Placental pericyte (primary cell): ENCODE results near the gene FAM171A2. TPM values are rescaled to one million over a fixed set of nuclear protein-coding genes. Genes with fewer than 3 reads are reported as not detected.

Source experiments
- small RNA-seq: library from RNA; depleted of rRNA; stranded (forward); fragments of <200 nt; gene quantifications from one replicate; pipeline ENCODE3, GENCODE V24; 2012; ENCODE audit warnings: low replicate concordance
- total RNA-seq: library from RNA; depleted of rRNA; stranded (reverse); fragments of >200 nt; gene quantifications from 2 replicates; pipeline ENCODE4 v1.2.3, GENCODE V29; 2012

FAM171A2 gene
- total RNA-seq, result 2.2 and 3.4 TPM in 2 replicates

GRCh38 chr17:44363613-44364159 is at the start of gene FAM171A2:
FAM171A2 (minus strand) TSS chr17:44363853; CDS start chr17:44363714, 139 bp downstream.

DNA sequence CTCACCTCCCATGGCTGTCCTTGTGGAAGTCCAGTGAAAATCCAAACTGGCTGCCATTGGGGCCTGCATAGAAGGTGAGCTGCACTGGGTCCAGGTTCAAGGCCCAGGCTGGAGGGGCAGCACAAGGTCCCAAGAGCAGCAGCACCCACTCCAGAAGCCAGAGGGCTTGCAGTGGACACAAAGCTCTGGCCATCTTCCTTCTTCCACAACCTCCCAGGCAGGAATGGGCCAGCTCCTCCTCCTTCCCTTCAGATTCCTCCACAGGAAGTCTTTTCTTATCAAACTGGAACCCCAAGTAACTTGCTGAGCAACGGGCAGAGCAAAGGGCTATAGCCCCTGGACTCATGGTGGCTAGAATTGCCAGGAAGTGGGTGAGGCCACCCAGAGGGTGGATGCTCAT is 25.6 kb upstream of the FAM171A2 start, which contains the start of gene ITGA2B:
ITGA2B (minus strand) TSS at position 369 of the 400 bp plus-strand sequence; CDS start at position 193, 176 bp downstream.

DNA sequence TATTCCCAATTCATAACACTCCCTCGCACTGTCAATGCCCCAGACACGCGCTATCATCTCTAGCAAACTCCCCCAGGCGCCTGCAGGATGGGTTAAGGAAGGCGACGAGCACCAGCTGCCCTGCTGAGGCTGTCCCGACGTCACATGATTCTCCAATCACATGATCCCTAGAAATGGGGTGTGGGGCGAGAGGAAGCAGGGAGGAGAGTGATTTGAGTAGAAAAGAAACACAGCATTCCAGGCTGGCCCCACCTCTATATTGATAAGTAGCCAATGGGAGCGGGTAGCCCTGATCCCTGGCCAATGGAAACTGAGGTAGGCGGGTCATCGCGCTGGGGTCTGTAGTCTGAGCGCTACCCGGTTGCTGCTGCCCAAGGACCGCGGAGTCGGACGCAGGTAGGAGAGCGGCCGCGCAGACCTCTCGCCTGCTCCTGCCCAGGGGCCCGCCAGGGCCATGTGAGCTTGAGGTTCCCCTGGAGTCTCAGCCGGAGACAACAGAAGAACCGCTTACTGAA is 18.7 kb downstream of the FAM171A2 start, which contains the start of gene GRN:
GRN (plus strand) TSS at position 364 of the 515 bp plus-strand sequence. CDS start 3,863 bp downstream, outside the sequence.

DNA sequence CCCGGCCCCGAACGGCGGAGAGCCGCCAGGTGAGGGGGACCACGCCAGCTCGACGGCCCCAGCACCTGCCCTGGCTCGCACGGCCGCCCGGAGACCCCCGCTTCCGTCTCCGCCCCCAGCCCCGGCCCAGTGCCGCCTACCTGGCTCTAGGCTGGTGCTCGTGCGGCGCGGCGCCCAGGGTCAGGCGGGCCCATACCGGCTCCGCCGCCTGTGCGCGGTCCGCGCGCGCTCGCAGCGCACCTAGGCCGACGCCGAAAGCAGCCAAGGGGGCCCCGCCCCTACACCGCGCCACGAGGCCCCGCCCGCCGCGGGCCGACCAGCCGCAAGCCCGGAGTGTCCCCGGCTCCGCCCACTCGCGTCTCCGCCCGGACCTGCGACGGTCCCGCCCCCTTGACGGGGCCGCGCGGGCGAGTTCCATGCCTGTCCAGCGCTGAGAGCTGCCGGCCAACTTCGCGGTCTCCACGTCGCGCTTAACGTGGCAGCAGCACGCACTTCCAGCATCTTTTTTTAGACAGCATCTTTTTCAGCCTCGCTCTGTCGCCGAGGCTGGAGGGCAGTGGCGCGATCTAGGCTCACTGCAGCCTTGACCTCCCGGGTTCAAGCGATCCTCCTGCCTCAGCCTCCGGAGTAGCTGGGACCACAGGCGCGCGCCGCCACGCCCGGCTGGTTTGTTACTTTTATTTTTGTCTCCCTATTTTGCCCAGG is 38.9 kb downstream of the FAM171A2 start, which contains the start of gene SLC25A39:
SLC25A39 (minus strand) TSS at position 253 of the 705 bp plus-strand sequence. CDS start 1,261 bp downstream, outside the sequence.

DNA sequence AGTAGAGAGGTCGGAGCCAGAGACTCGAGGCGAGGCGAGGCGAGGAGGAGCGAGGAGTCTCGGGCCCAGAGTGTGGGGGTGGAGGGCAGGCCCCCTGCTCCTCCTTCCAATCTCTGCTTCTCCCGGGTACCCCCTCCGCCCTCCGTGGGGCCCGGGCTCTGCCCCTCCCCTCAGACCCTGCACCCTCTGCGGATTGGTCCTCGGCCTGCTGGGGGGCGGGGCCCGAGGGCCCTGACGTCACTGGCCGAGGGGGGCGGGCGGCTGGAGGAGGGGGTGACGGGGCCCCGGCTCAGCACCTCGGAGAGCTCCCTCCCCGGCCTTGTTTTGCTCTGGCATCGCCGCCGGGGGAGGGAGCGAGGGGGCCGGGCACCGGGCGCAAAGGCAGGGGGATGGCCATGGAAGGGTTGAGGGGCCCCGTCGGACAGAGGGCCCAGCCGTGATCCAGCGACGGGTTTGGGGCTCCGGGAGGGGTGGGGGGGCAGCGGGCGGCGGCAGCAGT is 55.3 kb downstream of the FAM171A2 start, which contains the start of gene RUNDC3A:
RUNDC3A (plus strand) TSS at position 282 of the 499 bp plus-strand sequence. CDS start 232 bp downstream, outside the sequence.

Small RNAs within 50 kb of the gene (small RNA-seq; reads per million reads assigned to genes)
- gene RF00012, result not detected
- gene RN7SL258P, result not detected
- not detected for gene RNU6-453P

Other genes with a start within 250 kb of the FAM171A2 start
- gene HDAC5, start 240.2 kb downstream of the FAM171A2 start, total RNA-seq, result 58.9 and 66.4 TPM in 2 replicates
- gene HROB, start 221.9 kb downstream of the FAM171A2 start, total RNA-seq, result 0.66 and 12.2 TPM in 2 replicates
- gene ASB16, start 193.1 kb downstream of the FAM171A2 start, total RNA-seq, result 0.88 TPM in 1 of 2 replicates, not detected in the other
- 27.5 and 31.3 TPM in 2 replicates for gene TMUB2, start 176.9 kb downstream of the FAM171A2 start, total RNA-seq
- gene ATXN7L3, start 164.0 kb downstream of the FAM171A2 start, total RNA-seq, result 43.5 and 65.1 TPM in 2 replicates
- gene UBTF, start 144.2 kb downstream of the FAM171A2 start, total RNA-seq, result 48.4 and 49.2 TPM in 2 replicates
- gene SLC4A1, start 95.7 kb downstream of the FAM171A2 start, total RNA-seq, result not detected in 2 replicates
- 0.22 TPM in 1 of 2 replicates, not detected in the other for gene RUNDC3A, start 55.3 kb downstream of the FAM171A2 start, total RNA-seq
- 88.2 and 89.6 TPM in 2 replicates for gene SLC25A39, start 39.0 kb downstream of the FAM171A2 start, total RNA-seq
- gene GRN, start 18.6 kb downstream of the FAM171A2 start, total RNA-seq, result 170 and 678 TPM in 2 replicates
- gene ITGA2B, start 25.8 kb upstream of the FAM171A2 start, total RNA-seq, result under 0.01 and 0.66 TPM in 2 replicates
- 22.8 and 28.9 TPM in 2 replicates for gene GPATCH8, start 139.6 kb upstream of the FAM171A2 start, total RNA-seq
- 26.1 and 34.4 TPM in 2 replicates for gene FZD2, start 193.6 kb upstream of the FAM171A2 start, total RNA-seq